Mesenchymal stem cell (in vitro differentiated cells and primary cell): ENCODE data around the gene ITGA2.

Experiments used
- DNase-seq: peaks from one replicate; pipeline ENCODE4 v3.0.0-alpha.2; 2013
- H2AFZ ChIP-seq: one replicate; pipeline ENCODE4 v1.6.1; 2013; ENCODE audit warnings: low read depth, mild to moderate bottlenecking, control low read depth, inconsistent platforms, low read length, moderate library complexity
- H2AK5ac ChIP-seq: 2 replicates; pipeline ENCODE4 v1.6.1; 2013; ENCODE audit warnings: low read length, moderate library complexity, mild to moderate bottlenecking, inconsistent platforms; ENCODE audit not compliant: severe bottlenecking
- H2BK120ac ChIP-seq: one replicate; pipeline ENCODE4 v1.6.1; 2013; ENCODE audit warnings: low read depth, mild to moderate bottlenecking, inconsistent platforms, low read length, moderate library complexity
- H2BK12ac ChIP-seq, 2 experiments: one replicate each; pipeline ENCODE4 v1.6.1; 2013; ENCODE audit warnings: inconsistent platforms in 2 of 2, low read length in 2 of 2, mild to moderate bottlenecking in 2 of 2, moderate library complexity in 2 of 2, control low read depth in 1 of 2
- H2BK15ac ChIP-seq: one replicate; pipeline ENCODE4 v1.6.1; 2013; ENCODE audit warnings: mild to moderate bottlenecking, low read depth, inconsistent platforms; ENCODE audit not compliant: poor library complexity, severe bottlenecking
- H2BK5ac ChIP-seq: 2 replicates; pipeline ENCODE4 v1.6.1; 2013; ENCODE audit warnings: low read depth, mild to moderate bottlenecking, low read length, control low read depth, inconsistent platforms; ENCODE audit not compliant: poor library complexity, severe bottlenecking
- H3K14ac ChIP-seq, 2 experiments: one replicate each; pipeline ENCODE4 v1.6.1; 2013; ENCODE audit warnings: inconsistent platforms in 2 of 2, low read length in 2 of 2, control low read depth in 1 of 2, mild to moderate bottlenecking in 1 of 2, moderate library complexity in 1 of 2
- H3K18ac ChIP-seq, 2 experiments: one replicate each; pipeline ENCODE4 v1.6.1; 2013; ENCODE audit warnings: inconsistent platforms in 2 of 2, low read length in 2 of 2, control low read depth in 1 of 2, low read depth in 1 of 2, mild to moderate bottlenecking in 1 of 2
- H3K23ac ChIP-seq, 2 experiments: one replicate each; pipeline ENCODE4 v1.6.1; 2013; ENCODE audit warnings: inconsistent platforms in 2 of 2, low read length in 2 of 2, mild to moderate bottlenecking in 2 of 2, moderate library complexity in 2 of 2, control low read depth in 1 of 2
- H3K27ac ChIP-seq: 2 replicates; pipeline ENCODE4 v1.5.1; 2013; ENCODE audit warnings: mild to moderate bottlenecking, moderate library complexity, low read length, control low read depth, inconsistent platforms; ENCODE audit not compliant: poor library complexity, severe bottlenecking
- H3K27me3 ChIP-seq, 2 experiments: 2 replicates each; pipeline versions ENCODE4 v1.6.1 to v1.7.0; 2013; ENCODE audit warnings: low read length in 2 of 2, mild to moderate bottlenecking in 2 of 2, moderate library complexity in 2 of 2, control low read depth in 1 of 2, inconsistent platforms in 1 of 2; ENCODE audit not compliant: control insufficient read depth in 1 of 2, insufficient read depth in 1 of 2
- H3K36me3 ChIP-seq, 2 experiments: 2 replicates each; pipeline versions ENCODE4 v1.6.1 to v1.7.0; 2013; ENCODE audit warnings: low read length in 2 of 2, control low read depth in 1 of 2, inconsistent platforms in 1 of 2, low read depth in 1 of 2, mild to moderate bottlenecking in 1 of 2; ENCODE audit not compliant: insufficient read depth in 2 of 2, control insufficient read depth in 1 of 2
- H3K4ac ChIP-seq, 2 experiments: one replicate each; pipeline ENCODE4 v1.6.1; 2013; ENCODE audit warnings: inconsistent platforms in 2 of 2, low read length in 2 of 2, mild to moderate bottlenecking in 2 of 2, moderate library complexity in 2 of 2, control low read depth in 1 of 2, low read depth in 1 of 2
- H3K4me1 ChIP-seq: 2 replicates; pipeline ENCODE4 v1.6.1; 2013; ENCODE audit warnings: low read depth, low read length, control low read depth; ENCODE audit not compliant: control insufficient read depth, insufficient read depth
- H3K4me2 ChIP-seq: 2 replicates; pipeline ENCODE4 v1.6.1; 2013; ENCODE audit warnings: low read length, mild to moderate bottlenecking, inconsistent platforms; ENCODE audit not compliant: poor library complexity, severe bottlenecking
- H3K4me3 ChIP-seq, 2 experiments: 2 replicates each; pipeline versions ENCODE4 v1.5.1 to v1.7.0; 2013; ENCODE audit warnings: low read length in 2 of 2, mild to moderate bottlenecking in 2 of 2, control low read depth in 1 of 2, low read depth in 1 of 2; ENCODE audit not compliant: insufficient read depth in 1 of 2
- H3K79me1 ChIP-seq: replicated peaks from 2 replicates; pipeline ENCODE4 v1.6.1; 2013; ENCODE audit warnings: mild to moderate bottlenecking, control low read depth, low read length, inconsistent platforms; ENCODE audit not compliant: poor library complexity, severe bottlenecking
- H3K9ac ChIP-seq: 2 replicates; pipeline ENCODE4 v1.7.0; 2013; ENCODE audit warnings: mild to moderate bottlenecking, low read length, moderate library complexity
- H3K9me3 ChIP-seq: 2 replicates; pipeline ENCODE4 v1.7.0; 2013; ENCODE audit warnings: mild to moderate bottlenecking, low read length; ENCODE audit not compliant: control insufficient read depth
- H4K8ac ChIP-seq: one replicate; pipeline ENCODE4 v1.6.1; 2013; ENCODE audit warnings: inconsistent platforms, mild to moderate bottlenecking, low read length, moderate library complexity
- H4K91ac ChIP-seq: one replicate; pipeline ENCODE4 v1.6.1; 2013; ENCODE audit warnings: mild to moderate bottlenecking, low read length, inconsistent platforms
- WGBS: methylation state at CpG from one replicate; pipeline ENCODE4 v1.1.7; 2013; ENCODE audit warnings: mixed read lengths; 5-methylcytosine and 5-hydroxymethylcytosine counted together

ITGA2 gene

GRCh38 chr5:53071738-53072137 lies 82.6 kb downstream of the ITGA2 start:
- H3K4me1 ChIP-seq, result no peaks in the 10 kb centered on the region
- no peak overlapping the region for H3K14ac ChIP-seq
- DNase-seq, result peak; percentile 48
- H3K9me3 ChIP-seq, result no peaks in the 10 kb centered on the region
- H3K79me1 ChIP-seq, result no peaks in the 10 kb centered on the region
- H3K27ac ChIP-seq, result no peak overlapping the region
- no peak overlapping the region for H3K23ac ChIP-seq
- H4K8ac ChIP-seq, result no peak overlapping the region
- no peak overlapping the region for H2BK120ac ChIP-seq
- H2BK5ac ChIP-seq, result no peak overlapping the region
- H3K18ac ChIP-seq, result no peak overlapping the region
- peaks cover 3 to 55% of the 10 kb centered on the region in 2 experiments for H3K36me3 ChIP-seq
- H3K4ac ChIP-seq, result no peak overlapping the region
- no peak overlapping the region for H2BK12ac ChIP-seq
- no peak overlapping the region for H2AFZ ChIP-seq
- H3K27me3 ChIP-seq, result no peaks in the 10 kb centered on the region
- H3K4me2 ChIP-seq, result no peak overlapping the region
- WGBS, result 71% methylated on average over 1 of the region's 2 CpGs
- no peak overlapping the region for H2AK5ac ChIP-seq
- H4K91ac ChIP-seq, result no peak overlapping the region
- no peak overlapping the region for H2BK15ac ChIP-seq
- H3K9ac ChIP-seq, result peak overlapping the region; percentile 39
- H3K4me3 ChIP-seq, result no peak overlapping the region

- DNase-seq, result no peak
- H3K14ac ChIP-seq, result no peak overlapping the region
- H4K91ac ChIP-seq, result no peak overlapping the region
- H2BK12ac ChIP-seq, result no peak overlapping the region
- H3K4me3 ChIP-seq, result no peak overlapping the region
- H3K23ac ChIP-seq, result peak overlapping the region in 1 of 2 experiments; percentile 24
- H2AK5ac ChIP-seq, result no peak overlapping the region
- H4K8ac ChIP-seq, result no peak overlapping the region
- no peak overlapping the region for H3K4me2 ChIP-seq
- H3K9ac ChIP-seq, result peak overlapping the region; percentile 12
- H2BK15ac ChIP-seq, result no peak overlapping the region
- H3K9me3 ChIP-seq, result no peaks in the 10 kb centered on the region
- H3K4ac ChIP-seq, result peak overlapping the region in 1 of 2 experiments; percentile 15
- H3K18ac ChIP-seq, result no peak overlapping the region
- no peaks in the 10 kb centered on the region for H3K79me1 ChIP-seq
- no peak overlapping the region for H2BK5ac ChIP-seq
- H3K27ac ChIP-seq, result no peak overlapping the region
- H3K27me3 ChIP-seq, result no peaks in the 10 kb centered on the region
- WGBS, result 54% methylated on average over 2 of the region's 2 CpGs
- peaks cover 3 to 59% of the 10 kb centered on the region in 2 experiments for H3K36me3 ChIP-seq
- no peak overlapping the region for H2BK120ac ChIP-seq
- no peak overlapping the region for H2AFZ ChIP-seq
- no peaks in the 10 kb centered on the region for H3K4me1 ChIP-seq
Measured at GRCh38 chr5:53073348-53073747, 84.2 kb downstream of the ITGA2 start.

DNA sequence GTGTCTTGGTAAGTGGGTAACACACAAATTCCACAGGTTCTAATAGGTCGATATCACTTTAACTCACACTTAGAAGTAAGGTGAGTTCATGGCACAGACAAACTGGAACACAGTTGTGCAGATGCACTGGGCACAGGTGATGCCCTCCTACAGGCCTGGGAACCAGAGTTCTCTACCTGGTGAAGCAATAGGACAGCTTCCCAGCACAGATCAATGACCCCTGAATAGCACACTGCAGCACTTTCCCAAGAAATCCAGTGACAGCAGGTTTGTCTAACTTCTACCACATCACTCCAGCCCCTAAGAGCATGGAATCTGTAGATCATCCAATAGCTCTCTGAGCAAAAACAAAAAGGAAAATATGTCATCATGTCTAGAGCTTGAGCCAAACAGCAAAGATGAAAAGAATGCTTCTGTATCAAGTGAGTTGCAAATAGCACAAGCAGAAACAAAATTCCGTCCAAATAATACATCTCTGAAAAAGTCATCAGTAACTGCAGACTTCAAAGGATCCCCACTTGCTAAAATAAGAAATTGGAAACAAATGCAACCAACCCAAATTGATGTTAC lies 86.9 kb downstream of the ITGA2 start:
- H3K4me1 ChIP-seq, result no peaks in the 10 kb centered on the region
- H3K4ac ChIP-seq, result no peak overlapping the region
- H2AK5ac ChIP-seq, result no peak overlapping the region
- no peak overlapping the region for H3K18ac ChIP-seq
- no peak overlapping the region for H4K8ac ChIP-seq
- peaks cover 3 to 68% of the 10 kb centered on the region in 2 experiments for H3K36me3 ChIP-seq
- DNase-seq, result no peak
- 99% methylated on average over 2 of the region's 2 CpGs for WGBS
- no peak overlapping the region for H2BK15ac ChIP-seq
- H3K9ac ChIP-seq, result no peak overlapping the region
- H2AFZ ChIP-seq, result no peak overlapping the region
- H3K23ac ChIP-seq, result no peak overlapping the region
- H3K4me3 ChIP-seq, result no peak overlapping the region
- no peak overlapping the region for H2BK5ac ChIP-seq
- H2BK120ac ChIP-seq, result no peak overlapping the region
- H3K27me3 ChIP-seq, result no peaks in the 10 kb centered on the region
- no peak overlapping the region for H3K27ac ChIP-seq
- H4K91ac ChIP-seq, result no peak overlapping the region
- no peak overlapping the region for H3K4me2 ChIP-seq
- H3K9me3 ChIP-seq, result no peaks in the 10 kb centered on the region
- no peak overlapping the region for H3K14ac ChIP-seq
- H2BK12ac ChIP-seq, result no peak overlapping the region
- H3K79me1 ChIP-seq, result no peaks in the 10 kb centered on the region

DNA sequence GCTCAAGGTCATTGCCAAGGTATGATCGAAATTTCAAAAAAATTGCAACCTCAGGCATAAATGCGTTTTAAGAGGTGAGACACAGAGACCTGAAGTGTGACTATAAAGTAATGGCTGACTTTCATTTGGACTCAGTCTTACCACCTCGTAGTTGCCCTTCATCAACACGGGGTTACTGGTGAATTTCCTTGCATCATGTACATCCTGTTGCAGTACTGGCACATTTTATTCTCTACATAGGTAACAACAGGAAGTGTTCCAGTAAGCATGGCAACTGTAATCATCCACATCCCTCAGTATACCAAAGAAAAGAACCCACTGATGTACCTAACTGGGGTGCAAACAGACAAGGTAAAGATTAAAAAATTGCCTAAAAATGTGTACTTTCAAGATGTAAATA lies 91.1 kb downstream of the ITGA2 start:
- Histone ChIP-seq H3K23ac (no peak overlapping the region), H2BK15ac (no peak overlapping the region), H3K4me1 (no peaks in the 10 kb centered on the region), H3K36me3 (peaks cover 6 to 92% of the 10 kb centered on the region in 2 experiments), H3K4me2 (no peak overlapping the region), H2BK5ac (no peak overlapping the region), H3K4me3 (no peak overlapping the region), H4K8ac (no peak overlapping the region), H3K9ac (no peak overlapping the region), H3K18ac (no peak overlapping the region), H3K27me3 (no peaks in the 10 kb centered on the region), H2BK120ac (no peak overlapping the region), H3K14ac (no peak overlapping the region), H3K27ac (no peak overlapping the region), H3K79me1 (no peaks in the 10 kb centered on the region), H3K9me3 (no peaks in the 10 kb centered on the region), H2AK5ac (no peak overlapping the region), H4K91ac (no peak overlapping the region), H3K4ac (no peak overlapping the region), H2BK12ac (no peak overlapping the region), H2AFZ (no peak overlapping the region)
- no peak for DNase-seq
- over 99% methylated on average over 4 of the region's 4 CpGs for WGBS
